GM12878 (cell line): ENCODE data around the gene OR2C3. TPM values are rescaled to one million over a fixed set of nuclear protein-coding genes. Genes with fewer than 3 reads are reported as not detected.

Experiments used
- ATAC-seq: fragments of 200-7000 bp; cut with Tn5 transposase; 3 replicates; pipeline ENCODE4 v1.9.1; 2020; ENCODE audit warnings: mild to moderate bottlenecking, moderate library complexity
- BruUV-seq: library from RNA; stranded (reverse); fragments of 400-500 nt; replicated peaks from 2 replicates; lab custom pipeline; 2021; lab: Mats Ljungman, UMichigan
- CTCF ChIA-PET: fragments of 300-600 bp; sonication (Branson Sonifier 250); formaldehyde crosslinking; extraction: SDS; loops from one replicate; lab custom pipeline; 2021; ENCODE audit warnings: inconsistent platforms; lab: Yijun Ruan, JAX
- POLR2A ChIA-PET: fragments of 350-600 bp; formaldehyde crosslinking; extraction: SDS; loops from one replicate; lab custom pipeline; 2021; ENCODE audit warnings: inconsistent platforms; lab: Charles Lee
- RAD21 ChIA-PET: fragments of 300-600 bp; sonication (Branson Sonifier 250); formaldehyde crosslinking; loops from one replicate; lab custom pipeline; 2023; ENCODE audit warnings: antibody characterized with exemption; ENCODE audit not compliant: unreplicated experiment; lab: Charles Lee
- SMC1A ChIA-PET: fragments of 300-600 bp; sonication (Branson Sonifier 250); formaldehyde crosslinking; loops from one replicate; lab custom pipeline; 2023; ENCODE audit not compliant: unreplicated experiment, uncharacterized antibody; lab: Charles Lee
- DNase-seq: peaks from one replicate; pipeline ENCODE4 v3.0.0-alpha.2; 2011; ENCODE audit warnings: low read depth, low spot score
- FAIRE-seq: peaks from 3 replicates; lab custom pipeline; 2011; peaks lifted over from hg19 to GRCh38; lab: Jason Lieb, UNC
- H2AFZ ChIP-seq: 2 replicates; pipeline ENCODE4 v1.6.0; 2011; ENCODE audit warnings: low read depth, low read length, control low read depth; ENCODE audit not compliant: control insufficient read depth
- H3K27ac ChIP-seq: 2 replicates; pipeline ENCODE4 v1.5.1; 2011; ENCODE audit warnings: control low read depth; ENCODE audit not compliant: control insufficient read depth, insufficient read depth
- H3K27me3 ChIP-seq, 2 experiments: replicated peaks in 1 of 2; 2 replicates each; pipeline versions ENCODE4 v1.6.0 to v1.6.1; 2011; ENCODE audit warnings: low read length in 1 of 2; ENCODE audit not compliant: control insufficient read depth in 2 of 2, insufficient read depth in 2 of 2
- H3K36me3 ChIP-seq, 2 experiments: 2 replicates each; pipeline ENCODE4 v1.5.1; 2011; ENCODE audit warnings: low read length in 1 of 2; ENCODE audit not compliant: control insufficient read depth in 2 of 2, insufficient read depth in 2 of 2
- H3K4me1 ChIP-seq: 2 replicates; pipeline ENCODE4 v1.6.1; 2011; ENCODE audit warnings: mild to moderate bottlenecking, low read length, moderate library complexity, mixed read lengths; ENCODE audit not compliant: control insufficient read depth, insufficient read depth
- H3K4me2 ChIP-seq: 2 replicates; pipeline ENCODE4 v1.6.0; 2011; ENCODE audit warnings: control low read depth; ENCODE audit not compliant: control insufficient read depth, insufficient read depth
- H3K4me3 ChIP-seq: fragments of 200-600 bp; sonication (generic); 2 replicates; pipeline ENCODE4 v1.5.1; 2016
- H3K79me2 ChIP-seq: 2 replicates; pipeline ENCODE4 v1.6.0; 2011; ENCODE audit warnings: low read length; ENCODE audit not compliant: control insufficient read depth, insufficient read depth
- H3K9ac ChIP-seq: 2 replicates; pipeline ENCODE4 v1.8.0; 2011; ENCODE audit warnings: low read length, control low read depth, mixed read lengths; ENCODE audit not compliant: control insufficient read depth, insufficient read depth
- H3K9me3 ChIP-seq: replicated peaks from 3 replicates; pipeline ENCODE4 v1.5.1; 2011; ENCODE audit warnings: mild to moderate bottlenecking, low read length; ENCODE audit not compliant: control insufficient read depth, insufficient read depth
- H4K20me1 ChIP-seq: 2 replicates; pipeline ENCODE4 v1.6.0; 2011; ENCODE audit not compliant: control insufficient read depth, insufficient read depth
- CEBPB ChIP-seq, 2 experiments: fragments of 150-350 bp in 1 of 2; IDR thresholded peaks; 2 replicates each; pipeline ENCODE4 v1.6.1; 2012 to 2014; ENCODE audit warnings: low read depth in 2 of 2, low read length in 2 of 2, borderline replicate concordance in 1 of 2, inconsistent platforms in 1 of 2
- E2F4 ChIP-seq: IDR thresholded peaks from 2 replicates; pipeline ENCODE4 v1.6.1; 2012; ENCODE audit warnings: low read depth, low read length, improper control_type of control experiment
- MYB ChIP-seq: fragments of 150-350 bp; IDR thresholded peaks from 2 replicates; pipeline ENCODE4 v1.6.1; 2014; ENCODE audit warnings: mild to moderate bottlenecking, low read depth, low read length, borderline replicate concordance
- POLR2A ChIP-seq: IDR thresholded peaks from 2 replicates; pipeline ENCODE4 v1.6.1; 2011; ENCODE audit warnings: low read depth, mild to moderate bottlenecking, low read length
- RELA ChIP-seq: fragments of 450-650 bp; IDR thresholded peaks from 2 replicates; pipeline ENCODE4 v1.8.0; 2014; ENCODE audit warnings: borderline replicate concordance; ENCODE audit not compliant: partially characterized antibody
- SIN3A ChIP-seq: IDR thresholded peaks from 2 replicates; pipeline ENCODE4 v1.6.1; 2012; ENCODE audit warnings: low read depth, low read length, improper control_type of control experiment
- TAF1 ChIP-seq: IDR thresholded peaks from 2 replicates; pipeline ENCODE4 v1.6.1; 2011; ENCODE audit warnings: mild to moderate bottlenecking, low read depth, low read length, borderline replicate concordance
- WRNIP1 ChIP-seq: IDR thresholded peaks from 2 replicates; pipeline ENCODE4 v1.6.1; 2011; ENCODE audit warnings: low read depth, low read length, improper control_type of control experiment, borderline replicate concordance
- ZBED1 ChIP-seq: IDR thresholded peaks from 2 replicates; pipeline ENCODE4 v1.6.1; 2016; ENCODE audit warnings: borderline replicate concordance
- WGBS: methylation state at CpG from one replicate; pipeline ENCODE4 v1.1.6; 2016; ENCODE audit warnings: low lambda C conversion rate; ENCODE audit not compliant: insufficient replicate concordance, insufficient coverage; ENCODE audit errors: missing lambda C conversion rate; 5-methylcytosine and 5-hydroxymethylcytosine counted together
- in situ Hi-C: fragments of 300-500 bp; cut with MboI; formaldehyde crosslinking; loops from 9 replicates; pipeline ENCODE4 v1.14.3; 2018; ENCODE audit warnings: mixed read lengths
- intact Hi-C: fragments of 100-400 bp; cut with micrococcal nuclease; formaldehyde crosslinking; loops from one replicate; pipeline ENCODE4 v1.14.2; 2022; ENCODE audit not compliant: unreplicated experiment
- polyA plus RNA-seq, 11 experiments: library from polyadenylated mRNA; depleted of rRNA in 4 of 11; unstranded in 6 of 11; stranded (reverse) in 5 of 11; fragments of >200 nt; fragmentation: Nextera tagmentation in 4 of 11; fragmentation: Illumina TruSeq in 1 of 11; extraction: Ambion mirVana in 4 of 11; extraction: Trizol in 1 of 11; gene quantifications; 1 replicate in 1 of 11; 2 replicates in 10 of 11; pipeline versions ENCODE4 v1.2.1 to v1.2.3, GENCODE V29; 2011 to 2016; ENCODE audit warnings: inconsistent platforms in 2 of 11, missing spikeins in 2 of 11, low read depth in 1 of 11
- total RNA-seq, 4 experiments: library from RNA; depleted of rRNA in 3 of 4; stranded (reverse); fragments of >200 nt in 3 of 4; fragmentation: Illumina TruSeq in 1 of 4; extraction: Trizol in 1 of 4; gene quantifications; 2 replicates each; pipeline versions ENCODE4 v1.2.1 to v1.2.3, GENCODE V29; 2013 to 2021

The OR2C3 gene
- total and polyA plus RNA-seq, 10 of the 15 experiments (the other 5 are each of a cell fraction or from before 2014, with no cell fraction given): not detected

- ATAC-seq (no peak), FAIRE-seq (no peak), DNase-seq (no peak)
- intact Hi-C loops: loop anchor here (10.0 kb wide), 1 partner anchor 268 kb away; no protein-coding TSS in a partner anchor
- no peaks in the 10 kb centered on the region for H3K27me3 ChIP-seq
- ChIA-PET RAD21 (interaction anchor here (8.6 kb wide), 1 partner anchor 109 kb away, joined by 72 read pairs; no protein-coding TSS in a partner anchor), CTCF (interaction anchor here (8.4 to 8.8 kb wide), 2 partner anchors 95 to 109 kb away, joined by 120 to 197 read pairs; no protein-coding TSS in a partner anchor), POLR2A (no interaction called here), SMC1A (interaction anchor here (0.7 to 8.6 kb wide), 4 partner anchors 12 to 96 kb away, joined by 3 to 174 read pairs (median 3); no protein-coding TSS in a partner anchor)
- no TSS peak for BruUV-seq
- H3K27ac ChIP-seq: no peak overlapping the region
- no peaks in the 10 kb centered on the region for H4K20me1 ChIP-seq
- no peaks in the 10 kb centered on the region for H3K79me2 ChIP-seq
- H3K36me3 ChIP-seq: no peaks in the 10 kb centered on the region
- no peak overlapping the region for H3K9ac ChIP-seq
- no peak overlapping the region for H2AFZ ChIP-seq
- no peak overlapping the region for H3K4me3 ChIP-seq
- H3K4me1 ChIP-seq: no peaks in the 10 kb centered on the region
- WGBS: 0% methylated on average over 1 of the region's 1 CpG
- TF ChIP-seq WRNIP1 (no peak), CEBPB (IDR thresholded peaks at IDR 0.05; ENCODE audit: borderline replicate concordance in 1 of 2, low read depth in 2 of 2, low read length in 2 of 2) (no peak), TAF1 (no peak), ZBED1 (no peak), POLR2A (no peak), E2F4 (no peak), RELA (no peak), SIN3A (no peak), MYB (no peak)
- in situ Hi-C loops: no loop called here
- no peak overlapping the region for H3K4me2 ChIP-seq
- no peaks in the 10 kb centered on the region for H3K9me3 ChIP-seq
These were observed 53.5 kb downstream of the OR2C3 start for GRCh38 chr1:247482747-247483146.
